DOHH2 (cell line): ENCODE data around the gene SMPD4.
"Not testable (repeated sequence)": the region's sequence is repeated elsewhere in the genome, so short reads cannot be mapped to it uniquely, and the experiment has no call there.

Experiments
- EZH2phosphoT487 ChIP-seq: fragments of 200-600 bp; sonication (generic); IDR thresholded peaks from 2 replicates; pipeline ENCODE4 v1.6.1; 2017; ENCODE audit warnings: borderline replicate concordance, mild to moderate bottlenecking, antibody characterized with exemption, low read length, moderate library complexity, mixed read lengths
- TF ChIP-seq, protein P1 (sequence below): fragments of 200-600 bp; sonication (generic); IDR thresholded peaks from one replicate; pipeline ENCODE4 v1.5.1; 2014; ENCODE audit warnings: antibody characterized with exemption, mild to moderate bottlenecking, low read depth, low read length; ENCODE audit not compliant: poor library complexity, severe bottlenecking

DNA sequence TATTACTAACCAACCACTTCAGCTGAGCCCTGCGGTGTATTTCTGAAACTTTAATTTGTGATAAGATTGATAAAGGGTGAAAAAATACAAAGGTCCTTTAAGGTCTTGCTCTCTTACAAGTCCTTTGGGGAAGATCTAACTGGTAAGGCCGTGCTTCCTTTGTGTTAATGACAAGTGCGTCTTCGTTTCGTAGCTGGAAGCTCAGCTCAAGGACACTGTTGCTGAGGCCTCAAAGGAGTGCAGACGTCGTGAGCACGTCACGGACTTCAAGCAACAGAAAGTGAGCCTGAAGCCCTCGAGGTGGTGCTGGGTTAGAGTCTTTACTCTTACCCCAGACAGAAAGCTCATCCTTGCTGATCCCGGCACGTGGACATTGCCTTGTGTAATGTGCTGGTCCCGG is 25.6 kb upstream of the SMPD4 start:
- TF ChIP-seq, protein P1, sequence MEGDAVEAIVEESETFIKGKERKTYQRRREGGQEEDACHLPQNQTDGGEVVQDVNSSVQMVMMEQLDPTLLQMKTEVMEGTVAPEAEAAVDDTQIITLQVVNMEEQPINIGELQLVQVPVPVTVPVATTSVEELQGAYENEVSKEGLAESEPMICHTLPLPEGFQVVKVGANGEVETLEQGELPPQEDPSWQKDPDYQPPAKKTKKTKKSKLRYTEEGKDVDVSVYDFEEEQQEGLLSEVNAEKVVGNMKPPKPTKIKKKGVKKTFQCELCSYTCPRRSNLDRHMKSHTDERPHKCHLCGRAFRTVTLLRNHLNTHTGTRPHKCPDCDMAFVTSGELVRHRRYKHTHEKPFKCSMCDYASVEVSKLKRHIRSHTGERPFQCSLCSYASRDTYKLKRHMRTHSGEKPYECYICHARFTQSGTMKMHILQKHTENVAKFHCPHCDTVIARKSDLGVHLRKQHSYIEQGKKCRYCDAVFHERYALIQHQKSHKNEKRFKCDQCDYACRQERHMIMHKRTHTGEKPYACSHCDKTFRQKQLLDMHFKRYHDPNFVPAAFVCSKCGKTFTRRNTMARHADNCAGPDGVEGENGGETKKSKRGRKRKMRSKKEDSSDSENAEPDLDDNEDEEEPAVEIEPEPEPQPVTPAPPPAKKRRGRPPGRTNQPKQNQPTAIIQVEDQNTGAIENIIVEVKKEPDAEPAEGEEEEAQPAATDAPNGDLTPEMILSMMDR, result not testable (repeated sequence)
- not testable (repeated sequence) for TF ChIP-seq EZH2phosphoT487
